Thymus (tissue), 11 donors: ENCODE data around the gene CRACDL. TPM values are rescaled to one million over a fixed set of nuclear protein-coding genes. Genes with fewer than 3 reads are reported as not detected.

Source experiments
- DNase-seq, 9 donors: peaks; one replicate each; pipeline ENCODE4 v3.0.0-alpha.2; 2013; ENCODE audit warnings: low spot score in 9 of 9, low read depth in 6 of 9, missing footprints in 1 of 9
- H3K27ac ChIP-seq, 2 donors: one replicate each; pipeline ENCODE4 v1.5.1; 2013; ENCODE audit warnings: control low read depth in 1 of 2, low read depth in 1 of 2, low read length in 1 of 2, mild to moderate bottlenecking in 1 of 2, moderate library complexity in 1 of 2
- H3K27me3 ChIP-seq, 2 donors: one replicate each; pipeline ENCODE4 v1.5.1; 2013; ENCODE audit warnings: low read length in 1 of 2; ENCODE audit not compliant: control insufficient read depth in 2 of 2, insufficient read depth in 1 of 2
- H3K36me3 ChIP-seq, 2 donors: one replicate each; pipeline ENCODE4 v1.5.1; 2013; ENCODE audit warnings: low read length in 1 of 2, mild to moderate bottlenecking in 1 of 2, moderate library complexity in 1 of 2; ENCODE audit not compliant: control insufficient read depth in 2 of 2, insufficient read depth in 2 of 2
- H3K4me1 ChIP-seq, 2 donors: one replicate each; pipeline ENCODE4 v1.5.1; 2013; ENCODE audit warnings: low read length in 2 of 2; ENCODE audit not compliant: control insufficient read depth in 2 of 2, insufficient read depth in 2 of 2
- H3K4me3 ChIP-seq, 2 donors: one replicate each; pipeline ENCODE4 v1.5.1; 2013; ENCODE audit warnings: low read length in 2 of 2, control low read depth in 1 of 2, mild to moderate bottlenecking in 1 of 2
- H3K9me3 ChIP-seq, 2 donors: one replicate each; pipeline ENCODE4 v1.5.1; 2013; ENCODE audit warnings: low read length in 1 of 2, mild to moderate bottlenecking in 1 of 2; ENCODE audit not compliant: control insufficient read depth in 2 of 2, insufficient read depth in 1 of 2
- WGBS: extraction: QIAGEN DNeasy Blood & Tissue Kit; methylation state at CpG from one replicate; pipeline ENCODE4 v1.1.7; 2013; 5-methylcytosine and 5-hydroxymethylcytosine counted together
- polyA plus RNA-seq: library from polyadenylated mRNA; stranded (reverse); fragments of 200-250 nt; gene quantifications from one replicate; pipeline ENCODE4 v1.2.3, GENCODE V29; 2013
- total RNA-seq: library from RNA; stranded (reverse); fragments of 120-200 nt; gene quantifications from one replicate; pipeline ENCODE4 v1.2.4, GENCODE V29; 2013
- donor health status: healthy.

Gene CRACDL
- total and polyA plus RNA-seq, 2 donors = 1.9 to 3.6 TPM

GRCh38 chr2:98829581-98830270 lies 106.3 kb downstream of the CRACDL start:
- WGBS = 33% methylated on average over 6 of the region's 6 CpGs
- Histone ChIP-seq H3K4me1 (peaks cover 11 to 48% of the 10 kb centered on the region in 2 donors), H3K27ac (no peak overlapping the region), H3K36me3 (no peaks in the 10 kb centered on the region), H3K9me3 (no peaks in the 10 kb centered on the region), H3K4me3 (no peak overlapping the region), H3K27me3 (no peaks in the 10 kb centered on the region)
- peak in 1 of 9 donors; percentile 66 for DNase-seq

GRCh38 chr2:98828793-98829371 lies 107.1 kb downstream of the CRACDL start:
- no peak overlapping the region for H3K27ac ChIP-seq
- no peaks in the 10 kb centered on the region for H3K9me3 ChIP-seq
- no peaks in the 10 kb centered on the region for H3K36me3 ChIP-seq
- no peak overlapping the region for H3K4me3 ChIP-seq
- WGBS = 36% methylated on average over 5 of the region's 5 CpGs
- DNase-seq = peak in 1 of 9 donors; percentile 45
- H3K27me3 ChIP-seq = no peaks in the 10 kb centered on the region
- H3K4me1 ChIP-seq = peaks cover 11 to 44% of the 10 kb centered on the region in 2 donors

GRCh38 chr2:98828369-98828744 lies 107.7 kb downstream of the CRACDL start:
- H3K27ac ChIP-seq = no peak overlapping the region
- WGBS = 92% methylated on average over 7 of the region's 7 CpGs
- peaks cover 11 to 43% of the 10 kb centered on the region in 2 donors for H3K4me1 ChIP-seq

GRCh38 chr2:98827625-98828368 lies 108.2 kb downstream of the CRACDL start:
- H3K36me3 ChIP-seq = no peaks in the 10 kb centered on the region
- DNase-seq = no peak
- peaks cover 2 to 3% of the 10 kb centered on the region in 2 donors for H3K27me3 ChIP-seq
- H3K9me3 ChIP-seq = no peaks in the 10 kb centered on the region
- 94% methylated on average over 11 of the region's 11 CpGs for WGBS
- no peak overlapping the region for H3K27ac ChIP-seq
- H3K4me1 ChIP-seq = peaks cover 14 to 40% of the 10 kb centered on the region in 2 donors
- H3K4me3 ChIP-seq = no peak overlapping the region

More at GRCh38 chr2:98828369-98828744, 107.7 kb downstream of the CRACDL start:
- no peaks in the 10 kb centered on the region for H3K36me3 ChIP-seq
- H3K4me3 ChIP-seq = no peak overlapping the region
- H3K9me3 ChIP-seq = no peaks in the 10 kb centered on the region
- DNase-seq = no peak
- no peaks in the 10 kb centered on the region for H3K27me3 ChIP-seq

- Histone ChIP-seq H3K4me1 (peaks cover 16 to 38% of the 10 kb centered on the region in 2 donors), H3K27me3 (peaks cover 6 to 9% of the 10 kb centered on the region in 2 donors), H3K4me3 (no peak overlapping the region), H3K27ac (no peak overlapping the region), H3K9me3 (peaks cover 2 to 5% of the 10 kb centered on the region in 2 donors), H3K36me3 (no peaks in the 10 kb centered on the region)
- WGBS = 97% methylated on average over 15 of the region's 15 CpGs
- no peak for DNase-seq
Measured at GRCh38 chr2:98826856-98827255, 109.2 kb downstream of the CRACDL start.

- no peak overlapping the region for H3K27ac ChIP-seq
- H3K36me3 ChIP-seq = no peaks in the 10 kb centered on the region
- DNase-seq = no peak
Measured at GRCh38 chr2:98825858-98826257, 110.2 kb downstream of the CRACDL start.

GRCh38 chr2:98825404-98825803 lies 110.6 kb downstream of the CRACDL start:
- peaks cover 16 to 32% of the 10 kb centered on the region in 2 donors for H3K4me1 ChIP-seq
- H3K27ac ChIP-seq = no peak overlapping the region
- no peak for DNase-seq
- 96% methylated on average over 6 of the region's 6 CpGs for WGBS
- peaks cover 6 to 11% of the 10 kb centered on the region in 2 donors for H3K27me3 ChIP-seq
- peaks cover 2 to 6% of the 10 kb centered on the region in 2 donors for H3K9me3 ChIP-seq
- no peak overlapping the region for H3K4me3 ChIP-seq
- no peaks in the 10 kb centered on the region for H3K36me3 ChIP-seq

More at GRCh38 chr2:98825858-98826257, 110.2 kb downstream of the CRACDL start:
- H3K4me1 ChIP-seq = peaks cover 16 to 36% of the 10 kb centered on the region in 2 donors
- H3K27me3 ChIP-seq = peaks cover 6 to 11% of the 10 kb centered on the region in 2 donors
- H3K9me3 ChIP-seq = peaks cover 2 to 6% of the 10 kb centered on the region in 2 donors
- no peak overlapping the region for H3K4me3 ChIP-seq
- WGBS = 98% methylated on average over 6 of the region's 6 CpGs

- Histone ChIP-seq H3K4me3 (no peak overlapping the region), H3K4me1 (peaks cover 16 to 31% of the 10 kb centered on the region in 2 donors), H3K27ac (no peak overlapping the region), H3K9me3 (peaks cover 2 to 6% of the 10 kb centered on the region in 2 donors), H3K27me3 (peaks cover 6 to 11% of the 10 kb centered on the region in 2 donors), H3K36me3 (no peaks in the 10 kb centered on the region)
- DNase-seq = no peak
- 95% methylated on average over 3 of the region's 3 CpGs for WGBS
Measured at GRCh38 chr2:98825020-98825350, 111.0 kb downstream of the CRACDL start.
